ENCODE results near the gene MTR.

MTR gene

GRCh38 chr1:236862615-236863211 is 67.6 kb downstream of the MTR start:
- Histone ChIP-seq H2AFZ (ENCODE audit: low read depth, low read length) (no peak overlapping the region), H3K14ac (ENCODE audit: low read length in 2 of 2) (no peak overlapping the region), H3K23ac (ENCODE audit: low read length in 2 of 2) (no peak overlapping the region), H2AK5ac (ENCODE audit: low read length, severe bottlenecking) (no peak overlapping the region), H3K4ac (ENCODE audit: low read depth in 1 of 2, low read length in 2 of 2) (no peak overlapping the region), H3K27ac (ENCODE audit: low read length, poor library complexity, severe bottlenecking) (peak overlapping the region; percentile 6), H3K9ac (ENCODE audit: low read length) (no peak overlapping the region), H3K27me3 (ENCODE audit: control insufficient read depth in 1 of 2, insufficient read depth in 1 of 2, low read length in 2 of 2) (no peaks in the 10 kb centered on the region), H3K79me1 (replicated peaks; ENCODE audit: low read length, poor library complexity, severe bottlenecking) (peaks cover 3% of the 10 kb centered on the region), H4K91ac (ENCODE audit: low read length) (no peak overlapping the region), H2BK5ac (ENCODE audit: low read depth, low read length, poor library complexity, severe bottlenecking) (no peak overlapping the region), H4K8ac (ENCODE audit: low read length) (no peak overlapping the region), H3K4me3 (ENCODE audit: insufficient read depth in 1 of 2, low read depth in 1 of 2, low read length in 2 of 2) (no peak overlapping the region), H3K9me3 (ENCODE audit: control insufficient read depth, low read length) (no peaks in the 10 kb centered on the region), H3K4me2 (ENCODE audit: low read length, poor library complexity, severe bottlenecking) (no peak overlapping the region), H2BK15ac (ENCODE audit: low read depth, poor library complexity, severe bottlenecking) (no peak overlapping the region), H3K36me3 (ENCODE audit: control insufficient read depth in 1 of 2, insufficient read depth in 2 of 2, low read depth in 1 of 2, low read length in 2 of 2) (peaks cover 3 to 69% of the 10 kb centered on the region in 2 experiments), H3K4me1 (ENCODE audit: control insufficient read depth, insufficient read depth, low read depth, low read length) (peaks cover 7% of the 10 kb centered on the region), H2BK120ac (ENCODE audit: low read depth, low read length) (no peak overlapping the region), H2BK12ac (ENCODE audit: low read length in 2 of 2) (no peak overlapping the region), H3K18ac (ENCODE audit: low read depth in 1 of 2, low read length in 2 of 2) (no peak overlapping the region)
- WGBS, result 94% methylated on average over 4 of the region's 5 CpGs
- DNase-seq, result no peak

- H3K4me3 ChIP-seq (ENCODE audit: insufficient read depth in 1 of 2, low read depth in 1 of 2, low read length in 2 of 2), result no peak overlapping the region
- no peak overlapping the region for H3K23ac ChIP-seq (ENCODE audit: low read length in 2 of 2)
- no peak overlapping the region for H3K18ac ChIP-seq (ENCODE audit: low read depth in 1 of 2, low read length in 2 of 2)
- no peak for DNase-seq
- H2BK5ac ChIP-seq (ENCODE audit: low read depth, low read length, poor library complexity, severe bottlenecking), result no peak overlapping the region
- no peaks in the 10 kb centered on the region for H3K27me3 ChIP-seq (ENCODE audit: control insufficient read depth in 1 of 2, insufficient read depth in 1 of 2, low read length in 2 of 2)
- H3K14ac ChIP-seq (ENCODE audit: low read length in 2 of 2), result no peak overlapping the region
- no peak overlapping the region for H2AK5ac ChIP-seq (ENCODE audit: low read length, severe bottlenecking)
- H3K9ac ChIP-seq (ENCODE audit: low read length), result no peak overlapping the region
- H2BK120ac ChIP-seq (ENCODE audit: low read depth, low read length), result no peak overlapping the region
- no peak overlapping the region for H3K4me2 ChIP-seq (ENCODE audit: low read length, poor library complexity, severe bottlenecking)
- H3K4ac ChIP-seq (ENCODE audit: low read depth in 1 of 2, low read length in 2 of 2), result no peak overlapping the region
- no peak overlapping the region for H4K8ac ChIP-seq (ENCODE audit: low read length)
- no peak overlapping the region for H2BK15ac ChIP-seq (ENCODE audit: low read depth, poor library complexity, severe bottlenecking)
- H3K9me3 ChIP-seq (ENCODE audit: control insufficient read depth, low read length), result no peaks in the 10 kb centered on the region
- peaks cover 7% of the 10 kb centered on the region for H3K4me1 ChIP-seq (ENCODE audit: control insufficient read depth, insufficient read depth, low read depth, low read length)
- H3K27ac ChIP-seq (ENCODE audit: low read length, poor library complexity, severe bottlenecking), result no peak overlapping the region
- H3K79me1 ChIP-seq (replicated peaks; ENCODE audit: low read length, poor library complexity, severe bottlenecking), result peaks cover 2% of the 10 kb centered on the region
- H3K36me3 ChIP-seq (ENCODE audit: control insufficient read depth in 1 of 2, insufficient read depth in 2 of 2, low read depth in 1 of 2, low read length in 2 of 2), result peaks cover 0 to 72% of the 10 kb centered on the region in 2 experiments
- no peak overlapping the region for H4K91ac ChIP-seq (ENCODE audit: low read length)
- 100% methylated on average over 1 of the region's 3 CpGs for WGBS
- H2BK12ac ChIP-seq (ENCODE audit: low read length in 2 of 2), result no peak overlapping the region
- H2AFZ ChIP-seq (ENCODE audit: low read depth, low read length), result no peak overlapping the region
Observed at GRCh38 chr1:236864211-236864610, 69.1 kb downstream of the MTR start.

GRCh38 chr1:236864996-236865817 is 70.1 kb downstream of the MTR start:
- no peak overlapping the region for H4K8ac ChIP-seq (ENCODE audit: low read length)
- H3K14ac ChIP-seq (ENCODE audit: low read length in 2 of 2), result no peak overlapping the region
- H2BK5ac ChIP-seq (ENCODE audit: low read depth, low read length, poor library complexity, severe bottlenecking), result no peak overlapping the region
- 100% methylated on average over 2 of the region's 3 CpGs for WGBS
- H3K4me2 ChIP-seq (ENCODE audit: low read length, poor library complexity, severe bottlenecking), result no peak overlapping the region
- no peaks in the 10 kb centered on the region for H3K9me3 ChIP-seq (ENCODE audit: control insufficient read depth, low read length)
- H3K23ac ChIP-seq (ENCODE audit: low read length in 2 of 2), result no peak overlapping the region
- H2AFZ ChIP-seq (ENCODE audit: low read depth, low read length), result no peak overlapping the region
- H3K18ac ChIP-seq (ENCODE audit: low read depth in 1 of 2, low read length in 2 of 2), result no peak overlapping the region
- peaks cover 0 to 72% of the 10 kb centered on the region in 2 experiments for H3K36me3 ChIP-seq (ENCODE audit: control insufficient read depth in 1 of 2, insufficient read depth in 2 of 2, low read depth in 1 of 2, low read length in 2 of 2)
- H3K4ac ChIP-seq (ENCODE audit: low read depth in 1 of 2, low read length in 2 of 2), result no peak overlapping the region
- peaks cover 6% of the 10 kb centered on the region for H3K79me1 ChIP-seq (replicated peaks; ENCODE audit: low read length, poor library complexity, severe bottlenecking)
- H4K91ac ChIP-seq (ENCODE audit: low read length), result no peak overlapping the region
- H2AK5ac ChIP-seq (ENCODE audit: low read length, severe bottlenecking), result no peak overlapping the region
- no peak overlapping the region for H3K27ac ChIP-seq (ENCODE audit: low read length, poor library complexity, severe bottlenecking)
- H2BK15ac ChIP-seq (ENCODE audit: low read depth, poor library complexity, severe bottlenecking), result no peak overlapping the region
- H2BK120ac ChIP-seq (ENCODE audit: low read depth, low read length), result no peak overlapping the region
- H3K27me3 ChIP-seq (ENCODE audit: control insufficient read depth in 1 of 2, insufficient read depth in 1 of 2, low read length in 2 of 2), result no peaks in the 10 kb centered on the region
- peaks cover 5% of the 10 kb centered on the region for H3K4me1 ChIP-seq (ENCODE audit: control insufficient read depth, insufficient read depth, low read depth, low read length)
- no peak for DNase-seq
- no peak overlapping the region for H3K9ac ChIP-seq (ENCODE audit: low read length)
- H3K4me3 ChIP-seq (ENCODE audit: insufficient read depth in 1 of 2, low read depth in 1 of 2, low read length in 2 of 2), result no peak overlapping the region
- H2BK12ac ChIP-seq (ENCODE audit: low read length in 2 of 2), result no peak overlapping the region

GRCh38 chr1:236865818-236866155 is 70.7 kb downstream of the MTR start:
- Histone ChIP-seq H3K23ac (ENCODE audit: low read length in 2 of 2) (no peak overlapping the region), H3K79me1 (replicated peaks; ENCODE audit: low read length, poor library complexity, severe bottlenecking) (peaks cover 8% of the 10 kb centered on the region)

More at GRCh38 chr1:236865818-236866155, 70.7 kb downstream of the MTR start:
- H2BK120ac ChIP-seq (ENCODE audit: low read depth, low read length), result no peak overlapping the region
- peaks cover 0 to 72% of the 10 kb centered on the region in 2 experiments for H3K36me3 ChIP-seq (ENCODE audit: control insufficient read depth in 1 of 2, insufficient read depth in 2 of 2, low read depth in 1 of 2, low read length in 2 of 2)
- WGBS, result no CpG with 5 or more reads among the region's 1 CpG
- H3K27me3 ChIP-seq (ENCODE audit: control insufficient read depth in 1 of 2, insufficient read depth in 1 of 2, low read length in 2 of 2), result no peaks in the 10 kb centered on the region
- no peak overlapping the region for H2BK5ac ChIP-seq (ENCODE audit: low read depth, low read length, poor library complexity, severe bottlenecking)
- H2BK15ac ChIP-seq (ENCODE audit: low read depth, poor library complexity, severe bottlenecking), result no peak overlapping the region
- H3K27ac ChIP-seq (ENCODE audit: low read length, poor library complexity, severe bottlenecking), result no peak overlapping the region
- no peak overlapping the region for H4K91ac ChIP-seq (ENCODE audit: low read length)
- DNase-seq, result no peak
- H3K9ac ChIP-seq (ENCODE audit: low read length), result no peak overlapping the region
- no peak overlapping the region for H2BK12ac ChIP-seq (ENCODE audit: low read length in 2 of 2)
- no peak overlapping the region for H3K4ac ChIP-seq (ENCODE audit: low read depth in 1 of 2, low read length in 2 of 2)
- H2AFZ ChIP-seq (ENCODE audit: low read depth, low read length), result no peak overlapping the region
- no peak overlapping the region for H4K8ac ChIP-seq (ENCODE audit: low read length)
- no peak overlapping the region for H3K4me3 ChIP-seq (ENCODE audit: insufficient read depth in 1 of 2, low read depth in 1 of 2, low read length in 2 of 2)
- no peak overlapping the region for H2AK5ac ChIP-seq (ENCODE audit: low read length, severe bottlenecking)
- no peak overlapping the region for H3K18ac ChIP-seq (ENCODE audit: low read depth in 1 of 2, low read length in 2 of 2)
- H3K14ac ChIP-seq (ENCODE audit: low read length in 2 of 2), result no peak overlapping the region
- H3K9me3 ChIP-seq (ENCODE audit: control insufficient read depth, low read length), result no peaks in the 10 kb centered on the region
- H3K4me2 ChIP-seq (ENCODE audit: low read length, poor library complexity, severe bottlenecking), result no peak overlapping the region
- peaks cover 5% of the 10 kb centered on the region for H3K4me1 ChIP-seq (ENCODE audit: control insufficient read depth, insufficient read depth, low read depth, low read length)

Measured in mesenchymal stem cell (in vitro differentiated cells and primary cell).